GM10248 (cell line): ENCODE results near the gene WIPF1.

Experiments used
- CTCF ChIA-PET: fragments of 300-600 bp; sonication (Branson Sonifier 250); formaldehyde crosslinking; extraction: SDS; loops from one replicate; lab custom pipeline; 2021; ENCODE audit warnings: antibody characterized with exemption; lab: Yijun Ruan, JAX
- POLR2A ChIA-PET: fragments of 350-650 bp; sonication (Branson Sonifier 250); formaldehyde crosslinking; extraction: SDS; loops from one replicate; lab custom pipeline; 2020; ENCODE audit warnings: antibody characterized with exemption; lab: Yijun Ruan, JAX
- DNase-seq: peaks from one replicate; pipeline ENCODE4 v3.0.0; 2012; ENCODE audit errors: extremely low spot score
- CTCF ChIP-seq: IDR thresholded peaks from 2 replicates; pipeline ENCODE4 v1.5.1; 2012; ENCODE audit warnings: mild to moderate bottlenecking, low read depth; ENCODE audit errors: extremely low read depth, missing control alignments, control extremely low read depth

The WIPF1 gene

DNA sequence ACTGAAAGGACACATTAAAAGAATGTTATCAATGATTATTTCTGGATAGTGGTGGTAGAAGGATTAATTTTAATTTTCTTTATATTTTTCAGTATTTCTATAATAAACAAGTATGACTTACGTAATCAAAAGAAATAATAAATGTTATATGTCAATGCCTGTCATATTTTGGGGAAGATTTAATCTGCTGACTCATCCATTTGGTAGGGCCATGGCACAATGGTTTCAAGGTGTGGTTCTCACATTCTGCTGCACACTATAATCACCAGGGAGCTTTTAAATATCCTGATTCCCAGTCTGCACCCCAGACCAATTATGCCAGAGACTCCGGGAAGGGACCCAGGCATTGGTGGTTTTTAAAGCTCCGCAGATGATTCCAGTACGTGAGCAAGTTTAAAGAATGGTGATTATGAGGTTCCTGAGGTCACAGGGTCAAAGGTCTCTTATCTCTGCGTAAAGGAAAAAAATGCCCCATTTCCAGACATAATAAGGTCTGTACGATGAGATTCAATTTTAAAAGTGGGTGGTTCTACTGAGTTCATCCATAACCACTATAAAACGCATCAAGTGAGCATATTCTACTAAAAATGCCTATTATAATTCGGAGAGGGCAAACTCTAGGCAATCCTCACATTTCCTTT, 27.2 kb downstream of the WIPF1 start:
- TF ChIP-seq CTCF = no peak
- ChIA-PET CTCF (interaction anchor here (1.2 to 2.6 kb wide), 2 partner anchors 10 to 107 kb away, joined by 4 to 10 read pairs; no protein-coding TSS in a partner anchor), POLR2A (no interaction called here)
- no peak for DNase-seq

- ChIA-PET POLR2A (no interaction called here), CTCF (interaction anchor here (1.6 to 4.1 kb wide), 2 partner anchors 9 to 107 kb away, joined by 5 to 17 read pairs; no protein-coding TSS in a partner anchor)
- TF ChIP-seq CTCF = no peak
- no peak for DNase-seq
These were observed 27.9 kb downstream of the WIPF1 start for GRCh38 chr2:174569678-174570077.

- TF ChIP-seq CTCF = no peak
- POLR2A ChIA-PET = interaction anchor here (0.6 kb wide), 1 partner anchor 31 kb away, joined by 8 read pairs; no protein-coding TSS in a partner anchor
- DNase-seq = no peak
- CTCF ChIA-PET = interaction anchor here (0.9 to 5.2 kb wide), 9 partner anchors 10 to 132 kb away, joined by 3 to 21 read pairs (median 5); no protein-coding TSS in a partner anchor
These were observed 29.2 kb downstream of the WIPF1 start for GRCh38 chr2:174568425-174568824.

- POLR2A ChIA-PET = no interaction called here
- CTCF ChIA-PET = interaction anchor here (0.9 to 5.2 kb wide), 9 partner anchors 9 to 131 kb away, joined by 3 to 21 read pairs (median 4); no protein-coding TSS in a partner anchor
- no peak for DNase-seq
- no peak for TF ChIP-seq CTCF
These were observed 30.7 kb downstream of the WIPF1 start for GRCh38 chr2:174566871-174567270.

DNA sequence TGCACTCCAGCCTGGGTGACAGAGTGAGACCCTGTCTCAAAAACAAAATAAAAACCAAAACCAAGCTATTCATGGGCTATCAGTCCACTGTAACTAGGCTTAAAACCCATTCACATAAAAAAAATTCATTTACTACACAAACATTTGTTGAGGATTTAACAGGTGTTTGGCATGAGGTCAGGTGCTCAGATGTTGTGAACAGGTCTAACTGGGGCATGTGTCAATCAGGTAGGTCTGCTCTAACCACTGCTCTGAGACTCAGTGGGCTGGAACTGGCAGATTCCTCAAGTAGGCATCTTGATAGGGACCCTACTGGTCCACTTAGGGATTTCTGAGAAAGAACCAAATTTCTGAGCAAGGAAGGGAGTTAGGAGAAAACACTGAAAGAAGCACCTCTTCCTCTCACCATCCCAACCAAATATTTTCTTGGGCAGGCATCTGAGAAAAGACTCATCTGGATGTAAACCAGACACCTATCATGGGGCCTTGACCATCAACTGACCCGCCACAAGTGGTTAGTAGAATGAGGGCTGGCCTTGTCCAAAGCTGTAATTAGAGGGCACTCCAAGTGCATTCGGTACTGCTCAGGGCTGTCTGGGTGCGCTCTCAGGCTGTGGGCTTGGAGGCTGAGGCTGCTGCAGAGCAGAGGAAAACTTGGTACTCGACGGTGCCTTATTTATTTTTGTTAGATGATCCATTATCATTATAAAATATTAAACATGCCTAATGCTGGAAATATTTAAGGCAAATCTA, 33.9 kb downstream of the WIPF1 start:
- ChIA-PET CTCF (interaction anchor here (1.0 to 5.8 kb wide), 6 partner anchors 7 to 101 kb away, joined by 3 to 23 read pairs (median 6); no protein-coding TSS in a partner anchor), POLR2A (no interaction called here)
- no peak for DNase-seq
- no peak for TF ChIP-seq CTCF

GRCh38 chr2:174561972-174562370, 35.6 kb downstream of the WIPF1 start:
- ChIA-PET CTCF (interaction anchor here (0.9 to 5.8 kb wide), 4 partner anchors 14 to 136 kb away, joined by 3 to 23 read pairs (median 6); no protein-coding TSS in a partner anchor), POLR2A (no interaction called here)
- DNase-seq = no peak
- no peak for TF ChIP-seq CTCF
